NK-92 (cell line): ENCODE data around the gene MRPL4.
"Not testable (repeated sequence)": the region's sequence is repeated elsewhere in the genome, so short reads cannot be mapped to it uniquely, and the experiment has no call there.

Experiments used
- DNase-seq: peaks from one replicate; lab custom pipeline; 2025; ENCODE audit not compliant: unreplicated experiment; lab: John Stamatoyannopoulos, UW

MRPL4 gene

DNA sequence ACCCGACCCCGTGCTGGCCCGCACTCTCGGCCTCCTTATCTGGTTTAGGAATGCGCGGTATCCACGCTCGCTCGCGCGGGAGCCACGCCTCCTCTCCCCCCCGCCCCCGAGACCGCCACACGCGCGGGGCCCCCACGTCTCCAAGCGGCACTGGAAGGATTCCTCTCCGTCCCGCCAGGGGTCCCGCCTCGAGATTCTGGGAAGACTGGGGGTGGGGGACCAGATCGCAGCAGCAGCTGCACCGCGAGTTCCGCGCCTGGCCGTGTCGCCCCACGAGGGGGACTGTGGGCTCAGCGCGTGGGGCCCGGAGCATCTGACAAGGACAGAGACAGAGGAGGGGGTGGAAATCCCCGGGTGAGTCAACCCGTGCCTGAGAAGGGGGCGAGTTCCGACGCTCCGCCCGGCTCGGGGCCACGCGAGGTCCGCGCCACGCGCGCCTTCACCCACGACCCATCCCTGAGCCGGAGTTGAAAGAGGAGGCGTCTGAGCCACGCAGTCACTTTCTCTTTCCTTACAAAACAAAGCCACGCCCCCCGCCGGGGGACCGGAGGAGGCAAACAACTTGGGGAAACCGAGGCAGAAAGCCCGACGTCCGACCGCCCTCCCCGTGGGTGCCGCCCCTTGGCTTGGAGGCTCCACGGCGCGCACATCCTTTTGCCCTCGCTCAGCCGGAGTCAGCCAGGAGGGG, 21.7 kb upstream of the MRPL4 start:
- no peak for DNase-seq

DNA sequence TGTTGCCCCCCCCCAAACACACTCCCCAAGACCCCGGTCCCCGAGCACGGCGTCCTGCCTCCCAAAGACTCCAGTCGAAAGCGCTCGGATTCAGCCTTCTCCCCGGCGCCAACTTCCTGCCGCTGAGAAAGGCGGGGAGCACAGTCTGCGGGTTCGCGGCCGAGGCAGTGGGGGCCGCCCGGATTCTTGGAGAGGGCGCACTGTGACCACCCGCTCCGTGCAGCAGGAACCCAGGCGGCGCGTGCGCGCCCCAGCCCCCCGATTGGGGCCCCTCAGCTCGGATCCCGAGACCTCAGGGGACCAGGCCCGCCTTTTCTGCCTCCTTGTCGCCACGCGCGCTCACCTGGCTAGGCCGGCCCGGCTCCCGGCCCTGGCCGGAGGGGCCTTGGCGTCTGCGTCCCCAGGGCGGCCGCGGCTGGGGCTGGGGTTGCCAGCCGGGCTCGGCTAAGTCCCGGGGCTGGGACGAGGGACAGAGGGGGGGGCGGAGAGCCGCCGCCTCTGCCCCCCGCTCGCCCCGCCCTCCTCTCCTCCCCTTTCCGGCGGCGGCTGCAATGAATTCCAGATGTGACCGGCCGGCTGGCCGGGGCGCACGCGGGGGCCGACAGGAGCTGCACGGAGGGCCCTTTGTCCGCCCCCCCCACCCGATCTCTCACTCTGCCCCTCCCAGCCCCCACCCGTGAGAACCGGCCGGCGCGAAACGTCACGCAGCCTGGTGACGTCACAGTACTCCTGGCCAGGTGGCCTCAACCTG, 21.0 kb upstream of the MRPL4 start, which contains the start of gene S1PR2:
Gene S1PR2, minus strand, starts transcription at position 471 of the 751 bp plus-strand sequence. CDS start 6,426 bp downstream, outside the sequence.
- DNase-seq, result no peak

DNA sequence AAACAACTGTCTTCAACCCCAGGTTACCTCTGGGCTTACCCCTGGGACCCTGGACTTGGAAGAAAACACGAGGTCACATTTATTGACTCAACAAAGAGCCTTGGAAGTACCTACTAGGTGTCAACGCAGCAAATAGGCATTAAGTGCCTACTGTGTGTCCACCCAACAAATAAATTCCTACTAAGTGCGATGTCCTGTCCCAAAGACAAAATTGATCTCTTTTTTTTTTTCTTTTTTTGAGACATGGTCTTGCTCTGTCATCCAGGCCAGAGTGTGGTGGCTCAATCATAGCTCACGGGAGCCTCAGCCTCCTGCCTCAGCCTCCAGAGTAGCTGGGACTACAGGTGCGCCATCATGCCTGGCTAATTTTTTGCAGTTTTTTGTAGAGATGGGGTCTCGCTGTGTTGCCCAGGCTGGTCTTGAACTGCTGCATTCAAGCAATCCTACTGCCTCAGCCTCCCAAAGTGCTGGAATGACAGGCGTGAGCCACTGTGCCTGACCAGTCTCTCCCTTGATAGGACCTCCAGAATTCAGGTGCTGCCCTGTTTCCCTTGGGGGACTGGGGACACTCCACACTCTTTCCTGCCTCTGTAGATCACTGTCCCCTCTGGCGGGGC, 20.3 kb upstream of the MRPL4 start:
- no peak for DNase-seq

DNA sequence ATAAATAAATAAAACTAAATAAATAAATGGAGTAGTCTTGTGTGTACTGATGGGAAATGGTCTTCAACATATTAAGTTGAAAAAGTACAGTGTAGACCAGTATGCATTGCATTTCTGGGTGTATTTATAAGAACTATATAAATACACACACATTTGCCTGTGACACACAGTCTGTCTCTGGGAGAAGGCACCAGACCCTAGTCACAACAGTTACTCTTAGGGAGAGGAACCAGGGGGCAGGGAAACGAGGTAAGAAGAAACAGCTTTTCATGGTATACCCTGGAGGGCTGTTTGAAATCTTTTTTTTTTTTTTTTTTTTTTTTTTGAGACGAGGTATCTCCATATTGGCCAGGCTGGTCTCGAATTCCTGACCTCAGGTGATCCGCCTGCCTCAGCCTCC, 18.1 kb upstream of the MRPL4 start:
- DNase-seq, result no peak

DNA sequence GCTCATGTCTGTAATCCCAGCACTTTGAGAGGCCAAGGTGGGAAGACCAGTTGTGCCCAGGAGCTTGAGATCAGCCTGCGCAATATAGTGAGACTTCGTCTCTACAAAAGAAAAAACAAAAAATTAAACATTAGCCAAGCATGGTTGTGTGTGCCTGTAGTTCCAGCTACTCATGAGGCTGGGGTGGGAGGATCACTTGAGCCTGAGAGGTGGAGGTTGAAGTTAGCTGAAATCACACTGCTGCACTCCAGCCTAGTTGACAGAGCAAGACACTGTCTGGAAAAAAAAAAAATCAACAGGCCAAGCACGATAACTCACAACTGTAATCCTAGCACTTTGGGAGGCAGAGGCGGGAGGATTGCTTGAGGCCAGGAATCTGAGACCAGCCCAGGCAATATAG, 17.0 kb upstream of the MRPL4 start:
- DNase-seq, result no peak

DNA sequence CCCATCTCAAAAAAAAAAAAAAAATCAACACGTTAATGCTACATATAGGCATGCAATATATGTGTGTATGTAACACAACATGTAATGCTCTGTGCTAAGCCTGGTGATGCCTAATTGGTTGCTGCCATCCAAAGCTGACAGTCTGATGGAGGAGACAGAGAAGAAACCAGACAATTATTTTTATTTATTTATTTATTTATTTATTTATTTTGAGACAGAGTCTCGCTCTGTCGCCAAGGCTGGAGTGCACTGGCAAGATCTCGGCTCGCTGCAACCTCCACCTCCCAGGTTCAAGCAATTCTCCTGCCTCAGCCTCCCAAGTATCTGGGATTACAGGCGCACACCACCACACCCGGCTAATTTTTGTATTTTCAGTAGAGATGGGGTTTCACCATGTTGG, 16.6 kb upstream of the MRPL4 start:
- DNase-seq, result not testable (repeated sequence)

DNA sequence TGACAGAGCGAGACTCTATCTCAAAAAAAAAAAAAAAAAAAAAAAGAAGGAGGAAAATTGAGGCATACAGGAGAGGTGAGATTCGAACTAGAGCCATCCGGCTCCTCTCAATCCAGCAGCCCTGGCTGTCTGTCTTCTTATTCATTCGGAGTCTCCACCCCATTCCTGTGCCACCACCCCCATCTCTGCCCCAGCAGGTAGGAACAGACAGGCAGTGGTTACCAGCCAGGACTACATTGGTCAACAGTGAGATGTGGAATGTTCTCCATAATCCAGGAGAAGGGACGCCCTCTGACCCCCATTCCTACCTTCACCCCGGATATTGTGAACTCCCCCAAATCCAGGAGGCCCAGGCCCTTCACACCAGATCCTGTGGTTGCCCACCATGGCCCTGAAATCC, 14.3 kb upstream of the MRPL4 start:
- no peak for DNase-seq

DNA sequence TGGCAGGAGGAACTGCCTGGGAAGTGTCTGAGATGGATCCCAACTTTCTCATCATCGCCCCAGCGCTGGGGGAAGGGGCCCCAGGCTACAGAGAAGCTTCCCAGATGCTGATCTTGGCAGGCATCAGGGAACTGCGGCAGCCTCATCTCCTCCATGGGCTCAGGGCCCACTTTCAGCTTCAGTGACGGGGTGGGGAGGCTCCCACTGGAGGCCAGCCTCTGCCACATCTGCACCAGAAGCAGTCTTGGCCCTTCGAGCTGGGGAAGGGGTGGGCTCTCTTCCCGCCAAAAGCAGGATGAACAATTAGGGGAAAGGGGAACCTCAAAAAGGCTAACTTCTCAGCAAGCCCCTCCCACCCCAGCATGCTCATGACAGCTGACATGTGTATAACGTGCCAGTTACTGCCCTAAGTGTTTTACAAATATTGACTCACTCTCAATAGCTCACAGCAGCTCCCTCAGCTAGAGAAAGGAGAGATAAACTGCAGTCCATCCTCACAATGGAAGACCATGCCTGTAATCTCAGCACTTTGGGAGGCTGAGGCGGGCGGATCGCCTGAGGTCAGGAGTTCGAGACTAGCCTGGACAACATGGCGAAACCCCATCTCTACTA, 13.7 kb upstream of the MRPL4 start:
- no peak for DNase-seq

DNA sequence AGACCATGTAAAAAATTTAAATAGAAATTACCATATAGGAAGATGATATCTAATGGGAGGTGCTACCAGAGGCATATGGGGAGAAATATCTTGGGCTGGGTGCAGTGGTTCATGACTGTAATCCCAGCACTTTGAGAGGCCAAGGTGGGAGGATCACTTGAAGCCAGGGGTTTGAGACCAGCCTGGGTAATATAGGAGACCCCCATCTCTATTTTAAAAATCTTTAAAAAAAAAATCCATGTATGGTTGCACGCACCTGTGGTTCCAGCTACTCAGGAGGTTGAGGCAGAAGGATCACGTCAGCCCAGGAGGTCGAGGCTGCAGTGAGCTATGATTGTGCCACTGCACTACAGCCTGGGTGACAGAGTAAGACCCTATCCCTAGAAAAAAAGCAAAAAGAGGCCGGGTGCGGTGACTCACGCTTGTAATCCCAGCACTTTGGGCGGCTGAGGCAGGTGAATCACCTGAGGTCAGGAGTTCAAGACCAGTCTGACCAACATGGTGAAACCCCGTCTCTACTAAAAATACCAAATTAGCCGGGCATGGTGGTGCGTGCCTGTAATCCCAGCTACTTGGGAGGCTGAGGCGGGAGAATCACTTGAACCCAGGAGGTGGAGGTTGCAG, 10.1 kb upstream of the MRPL4 start:
- DNase-seq, result not testable (repeated sequence)

DNA sequence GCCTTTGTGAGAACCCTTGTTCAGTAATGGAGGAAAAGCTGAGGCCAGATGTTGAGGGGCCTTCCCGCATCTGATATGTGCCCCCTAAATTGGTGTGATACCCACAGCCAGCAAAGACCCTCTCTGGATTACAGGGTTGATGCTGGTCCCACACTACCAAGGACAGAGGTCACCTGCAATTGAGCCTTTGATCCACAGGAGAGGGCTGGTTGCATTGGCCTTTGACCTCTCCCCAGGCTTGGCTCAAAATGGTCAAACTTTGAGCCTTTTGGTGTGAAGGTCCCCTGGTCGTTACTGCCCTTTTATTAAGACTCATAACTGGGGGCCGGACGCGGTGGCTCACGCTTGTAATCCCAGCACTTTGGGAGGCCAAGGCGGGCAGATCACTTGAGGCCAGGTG, 8.4 kb upstream of the MRPL4 start:
- DNase-seq, result no peak

DNA sequence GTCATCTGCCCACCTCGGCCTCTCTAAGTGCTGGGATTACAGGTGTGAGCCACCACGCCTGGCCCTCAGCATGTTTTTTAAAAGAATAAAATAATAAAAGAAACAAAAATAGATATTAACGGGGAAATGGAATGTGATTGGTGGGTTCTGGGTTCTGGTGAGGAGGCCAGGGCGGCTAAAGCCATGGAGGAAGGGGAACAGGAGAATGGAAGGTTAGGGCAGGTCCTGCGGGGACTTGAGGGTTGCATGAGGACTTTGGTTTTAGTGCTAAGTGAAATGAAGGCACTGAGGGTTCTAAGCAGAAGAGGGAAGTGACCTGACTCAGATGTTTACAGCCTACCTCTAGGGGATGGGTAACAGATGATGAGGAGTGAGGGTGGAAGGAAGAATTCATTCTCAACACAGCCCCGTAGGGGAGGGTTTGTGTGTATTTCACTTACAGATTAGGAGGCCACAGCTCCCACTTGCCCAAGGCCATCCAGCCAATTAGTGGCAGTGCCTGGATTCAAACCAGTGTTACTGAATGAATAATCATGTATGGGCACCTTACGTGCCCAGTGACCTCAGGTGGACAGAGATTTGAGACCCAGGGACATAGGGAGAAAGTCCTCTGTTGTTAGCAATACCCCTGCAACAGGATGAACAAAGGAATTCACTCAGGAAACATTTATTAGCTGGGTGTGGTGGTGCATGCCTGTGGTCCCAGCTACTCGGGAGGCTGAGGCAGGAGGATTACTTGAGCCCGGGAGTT, 6.7 kb upstream of the MRPL4 start:
- no peak for DNase-seq

DNA sequence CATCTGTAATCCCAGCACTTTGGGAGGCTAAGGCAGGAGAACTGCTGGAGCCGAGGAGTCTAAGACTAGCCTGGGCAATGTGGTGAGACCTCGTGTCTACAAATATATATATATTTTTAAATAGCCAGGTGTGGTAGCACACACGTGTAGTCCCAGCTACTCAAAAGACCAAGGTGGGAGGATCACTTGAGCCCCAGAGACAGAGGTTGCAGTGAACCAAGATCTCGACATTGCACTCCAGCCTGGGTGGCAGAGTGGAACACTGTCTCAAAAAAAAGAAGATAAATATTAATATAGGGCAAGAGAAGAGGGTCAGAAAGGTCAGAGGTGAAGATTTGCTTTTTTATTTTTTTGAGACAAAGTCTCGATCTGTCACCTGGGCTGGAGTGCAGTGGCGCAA, 5.5 kb upstream of the MRPL4 start:
- DNase-seq, result no peak

DNA sequence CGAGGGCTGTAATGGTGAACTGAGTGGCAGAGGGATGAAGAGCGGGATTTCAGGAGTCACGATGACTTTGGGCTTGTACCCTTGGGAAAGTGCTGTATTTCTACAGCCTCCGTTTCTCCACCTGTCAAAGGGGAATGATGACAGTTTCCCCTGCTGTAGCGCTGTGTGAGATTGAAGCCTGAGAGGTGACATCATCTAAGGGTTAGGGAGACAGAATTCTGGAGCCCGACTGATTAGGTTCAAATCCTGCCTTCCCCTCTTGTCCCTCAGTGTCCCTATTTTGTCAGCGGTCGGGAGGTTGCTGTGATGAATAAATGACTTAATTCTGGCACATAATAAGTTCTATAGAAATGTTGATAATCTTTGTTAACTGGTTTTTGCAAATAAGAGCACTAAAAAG, 693 bp downstream of the MRPL4 start:
- DNase-seq, result no peak

DNA sequence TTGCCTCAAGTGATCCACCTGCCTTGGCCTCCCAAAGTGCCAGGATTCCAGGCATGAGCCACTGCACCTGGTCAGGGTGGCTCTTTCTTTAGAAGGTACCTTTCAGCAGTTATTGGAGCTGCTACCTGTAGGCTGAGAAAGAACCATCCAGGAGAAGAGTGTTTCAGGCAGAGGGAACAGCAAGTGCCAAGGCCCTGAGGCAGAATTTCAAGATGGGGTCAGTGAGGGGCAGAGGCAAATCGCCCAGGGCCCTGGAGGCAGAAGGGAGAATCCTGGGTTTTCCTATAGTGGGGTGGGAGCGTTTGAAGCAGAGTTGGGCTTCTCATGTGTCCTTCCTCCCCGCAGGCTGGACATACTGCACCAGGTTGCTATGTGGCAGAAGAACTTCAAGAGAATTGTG, 2.2 kb downstream of the MRPL4 start:
- DNase-seq, result no peak

DNA sequence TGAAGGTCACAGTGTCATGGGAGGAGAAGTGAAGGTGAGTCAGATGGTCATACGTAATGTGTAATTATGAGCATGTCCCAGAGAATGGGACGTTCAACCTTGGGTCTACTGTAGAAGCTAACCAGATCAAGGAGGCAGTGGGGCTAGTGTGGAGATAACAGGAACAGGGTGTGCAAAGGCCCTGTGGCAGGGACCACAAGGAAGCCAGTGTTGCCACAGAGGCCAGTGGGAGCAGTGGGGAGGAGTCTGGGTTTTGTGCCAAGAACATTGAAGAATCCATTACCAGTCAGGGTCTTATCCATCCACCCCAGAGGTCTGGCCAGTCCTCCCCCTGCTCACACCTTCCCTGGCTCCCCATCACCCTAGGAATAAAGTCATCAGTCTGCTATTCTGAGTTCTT, 3.3 kb downstream of the MRPL4 start:
- DNase-seq, result no peak

DNA sequence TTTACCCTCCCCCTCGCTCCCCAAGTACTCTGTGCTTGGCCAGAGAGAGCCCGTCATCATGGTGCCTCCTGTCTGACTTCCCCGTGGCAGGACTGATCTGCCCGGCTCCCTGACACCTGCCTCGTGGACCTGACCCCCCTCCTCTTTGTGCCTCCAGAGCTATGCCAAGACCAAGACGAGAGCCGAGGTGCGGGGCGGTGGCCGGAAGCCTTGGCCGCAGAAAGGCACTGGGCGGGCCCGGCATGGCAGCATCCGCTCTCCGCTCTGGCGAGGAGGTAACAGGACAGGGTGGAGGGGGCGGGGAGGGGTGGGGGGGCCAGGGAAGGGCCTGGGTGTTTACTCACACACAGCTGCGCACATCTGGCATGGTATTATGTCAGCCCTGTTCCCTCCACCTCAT, 4.5 kb downstream of the MRPL4 start:
- DNase-seq, result no peak

DNA sequence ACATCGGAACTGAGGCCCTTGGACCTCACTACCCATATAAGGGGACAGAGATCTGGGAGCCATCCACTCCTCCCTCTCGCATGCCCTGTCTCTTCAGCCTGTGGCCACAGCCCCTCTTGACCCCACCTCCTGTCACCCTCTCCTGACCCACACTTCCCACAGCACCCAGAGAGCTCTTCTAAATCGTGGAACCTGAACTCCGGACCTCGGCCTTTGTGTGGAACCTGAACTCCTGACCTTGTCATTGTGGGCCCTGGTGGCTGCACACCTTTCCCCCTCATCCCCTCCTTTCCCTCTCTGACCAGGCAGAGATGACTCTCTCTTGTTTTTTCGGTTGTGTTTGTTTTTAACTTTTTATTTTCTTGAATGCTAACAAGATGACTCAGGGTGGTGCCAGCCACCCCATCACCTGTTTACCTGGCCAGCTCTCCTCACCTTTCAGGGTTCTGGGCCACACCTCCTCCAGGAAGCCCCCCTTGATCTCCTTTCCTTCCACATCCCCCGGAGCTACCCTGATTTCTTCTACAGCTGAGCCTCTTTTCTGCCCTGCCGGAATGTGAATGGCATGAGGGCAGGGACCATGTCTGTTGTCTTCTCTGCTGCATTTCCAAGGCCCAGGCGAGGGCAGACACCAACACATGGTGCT, 5.1 kb downstream of the MRPL4 start:
- DNase-seq, result no peak

DNA sequence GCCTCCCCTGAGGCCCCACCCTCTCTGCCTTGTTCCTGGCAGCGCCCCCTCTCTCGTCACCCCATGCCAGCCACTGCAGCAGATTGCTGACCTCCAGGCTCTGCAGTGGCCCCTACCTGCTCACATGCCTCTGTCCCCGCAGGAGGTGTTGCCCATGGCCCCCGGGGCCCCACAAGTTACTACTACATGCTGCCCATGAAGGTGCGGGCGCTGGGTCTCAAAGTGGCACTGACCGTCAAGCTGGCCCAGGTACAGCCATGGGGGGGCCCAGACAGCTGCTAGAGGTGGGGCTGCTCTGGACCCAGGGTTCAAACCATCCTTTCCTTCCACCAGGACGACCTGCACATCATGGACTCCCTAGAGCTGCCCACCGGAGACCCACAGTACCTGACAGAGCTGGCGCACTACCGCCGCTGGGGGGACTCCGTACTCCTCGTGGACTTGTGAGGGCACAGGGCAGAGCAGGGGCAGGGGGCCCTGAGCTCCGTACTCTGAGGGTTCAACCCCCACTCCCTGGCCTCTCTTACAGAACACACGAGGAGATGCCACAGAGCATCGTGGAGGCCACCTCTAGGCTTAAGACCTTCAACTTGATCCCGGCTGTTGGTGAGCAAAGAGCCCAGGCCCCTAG, 6.2 kb downstream of the MRPL4 start:
- DNase-seq, result no peak

DNA sequence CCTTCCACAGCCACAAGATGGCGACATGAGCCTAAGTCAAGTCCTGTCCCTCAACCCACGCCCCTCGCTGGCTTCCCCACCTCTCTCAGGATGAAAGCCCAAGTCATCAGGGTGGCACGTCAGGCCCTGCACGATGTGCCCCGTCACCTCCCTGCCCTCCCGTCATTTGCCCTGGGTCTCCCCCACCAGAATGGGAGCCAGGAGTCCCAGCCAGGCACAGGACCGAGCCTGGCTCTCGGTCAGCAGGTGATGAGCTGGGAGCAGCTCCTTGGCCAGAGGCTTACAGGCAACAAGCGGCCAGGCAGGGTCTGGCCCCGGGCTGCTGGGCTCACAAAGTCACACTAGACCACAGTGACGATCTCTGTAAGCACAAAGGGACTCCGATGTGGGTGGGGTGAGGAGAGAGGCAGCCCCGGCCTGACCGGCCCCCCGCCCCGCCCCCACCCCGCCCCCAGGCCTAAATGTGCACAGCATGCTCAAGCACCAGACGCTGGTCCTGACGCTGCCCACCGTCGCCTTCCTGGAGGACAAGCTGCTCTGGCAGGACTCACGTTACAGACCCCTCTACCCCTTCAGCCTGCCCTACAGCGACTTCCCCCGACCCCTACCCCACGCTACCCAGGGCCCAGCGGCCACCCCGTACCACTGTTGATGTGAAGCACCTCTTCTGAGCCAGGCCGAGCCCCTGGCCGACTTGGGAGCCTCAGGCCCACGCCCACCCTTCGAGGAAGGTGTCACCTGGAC, 7.3 kb downstream of the MRPL4 start:
- DNase-seq, result no peak
